NB4 (cell line): ENCODE results near the gene RHBDL3.

Experiments used
- DNase-seq: peaks from one replicate; pipeline ENCODE4 v3.0.0; 2010; ENCODE audit warnings: low read depth
- H3K4me3 ChIP-seq: one replicate; pipeline ENCODE4 v1.5.1; 2011; ENCODE audit warnings: mild to moderate bottlenecking, low read depth, low read length, moderate library complexity
- CTCF ChIP-seq: IDR thresholded peaks from one replicate; pipeline ENCODE4 v1.5.1; 2012; ENCODE audit warnings: low read depth, low read length
- MAX ChIP-seq: IDR thresholded peaks from 2 replicates; pipeline ENCODE4 v1.6.1; 2011; ENCODE audit warnings: low read depth, low read length
- MYC ChIP-seq: IDR thresholded peaks from 2 replicates; pipeline ENCODE4 v1.6.1; 2011; ENCODE audit warnings: low read depth, low read length
- POLR2A ChIP-seq: IDR thresholded peaks from 2 replicates; pipeline ENCODE4 v1.6.1; 2011; ENCODE audit warnings: mild to moderate bottlenecking; ENCODE audit not compliant: insufficient read length; ENCODE audit errors: extremely low read depth

Gene RHBDL3

DNA sequence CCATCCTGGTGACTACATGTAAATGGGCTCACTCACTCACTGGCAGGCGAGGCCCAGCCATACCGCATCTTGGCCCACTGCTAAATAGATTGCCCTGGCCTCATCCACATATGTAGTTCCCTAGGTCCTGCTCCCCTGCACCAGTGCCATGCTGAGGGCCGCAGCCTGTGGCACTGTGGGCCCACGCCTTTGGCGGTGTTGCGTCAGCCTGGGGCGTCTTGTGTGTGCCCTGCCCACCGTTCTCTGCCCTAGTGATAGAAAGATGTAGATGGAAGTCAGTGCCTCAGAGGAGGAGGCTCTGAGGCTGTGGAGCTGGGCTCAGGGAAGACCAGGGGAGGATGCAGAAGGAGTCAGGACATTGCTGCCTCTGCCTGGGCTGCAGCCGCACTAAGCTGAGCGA, 57.4 kb downstream of the RHBDL3 start:
- no peak for TF ChIP-seq POLR2A
- no peak for TF ChIP-seq CTCF
- no peak for TF ChIP-seq MYC
- TF ChIP-seq MAX = no peak
- H3K4me3 ChIP-seq = no peak overlapping the region
- DNase-seq = no peak

- H3K4me3 ChIP-seq = no peak overlapping the region
- no peak for TF ChIP-seq MYC
- no peak for TF ChIP-seq CTCF
- TF ChIP-seq MAX = no peak
- TF ChIP-seq POLR2A = no peak
- DNase-seq = no peak
Measured at GRCh38 chr17:32323811-32324491, 58.3 kb downstream of the RHBDL3 start.

DNA sequence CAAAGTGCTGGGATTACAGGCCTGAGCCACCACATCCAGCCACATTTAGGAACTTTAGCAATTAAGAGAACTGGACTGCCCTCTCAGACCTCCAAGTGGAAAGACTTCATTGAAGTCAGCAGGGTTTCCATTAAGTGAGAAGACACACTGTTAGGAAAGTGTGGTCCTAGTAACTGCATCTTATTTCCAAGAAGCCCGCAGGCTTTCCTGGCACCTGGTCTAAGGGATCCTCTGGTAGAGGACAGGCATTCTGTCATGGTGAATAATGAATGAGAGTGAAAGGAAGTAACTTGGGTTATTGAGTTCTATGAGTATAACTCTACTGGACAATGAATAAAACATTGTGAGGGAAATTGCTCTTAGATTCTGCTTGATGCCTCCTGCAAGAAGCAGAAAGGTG, 62.3 kb downstream of the RHBDL3 start:
- no peak overlapping the region for H3K4me3 ChIP-seq
- no peak for TF ChIP-seq MYC
- no peak for TF ChIP-seq POLR2A
- TF ChIP-seq MAX = no peak
- no peak for TF ChIP-seq CTCF
- no peak for DNase-seq

DNA sequence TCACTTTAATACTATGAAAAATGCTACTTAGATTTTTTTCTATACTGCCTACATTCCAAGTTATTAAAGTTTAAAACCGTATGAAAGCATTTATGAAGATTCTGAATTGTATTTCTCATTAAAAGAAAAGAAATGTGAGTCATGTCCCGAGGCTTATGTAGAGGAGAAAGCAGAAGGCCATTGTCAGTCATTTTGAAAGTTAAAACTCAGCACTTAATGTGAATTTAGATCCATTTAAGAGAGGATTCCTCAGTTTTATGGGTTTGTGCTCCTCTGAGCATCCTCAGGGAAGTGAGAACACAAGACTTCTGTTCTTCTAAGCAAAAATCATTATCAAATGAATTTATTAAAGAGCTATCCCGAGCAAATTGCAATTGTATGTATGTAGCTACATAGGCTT, 64.5 kb downstream of the RHBDL3 start:
- no peak overlapping the region for H3K4me3 ChIP-seq

GRCh38 chr17:32331243-32332040, 65.8 kb downstream of the RHBDL3 start:
- H3K4me3 ChIP-seq = no peak overlapping the region
- TF ChIP-seq POLR2A = no peak
- no peak for TF ChIP-seq CTCF
- no peak for TF ChIP-seq MAX
- no peak for TF ChIP-seq MYC
- DNase-seq = peak; percentile 79

More for the DNA sequence above, 64.5 kb downstream of the RHBDL3 start:
- no peak for TF ChIP-seq CTCF
- TF ChIP-seq POLR2A = no peak
- DNase-seq = no peak
